HG03442 (cell line): ENCODE results near the gene SDC1.

Experiments used
- ATAC-seq: cut with Tn5 transposase; IDR thresholded peaks from one replicate; pipeline ENCODE4 v1.9.1; 2021; ENCODE audit warnings: mild to moderate bottlenecking, moderate library complexity; ENCODE audit not compliant: unreplicated experiment

Gene SDC1

DNA sequence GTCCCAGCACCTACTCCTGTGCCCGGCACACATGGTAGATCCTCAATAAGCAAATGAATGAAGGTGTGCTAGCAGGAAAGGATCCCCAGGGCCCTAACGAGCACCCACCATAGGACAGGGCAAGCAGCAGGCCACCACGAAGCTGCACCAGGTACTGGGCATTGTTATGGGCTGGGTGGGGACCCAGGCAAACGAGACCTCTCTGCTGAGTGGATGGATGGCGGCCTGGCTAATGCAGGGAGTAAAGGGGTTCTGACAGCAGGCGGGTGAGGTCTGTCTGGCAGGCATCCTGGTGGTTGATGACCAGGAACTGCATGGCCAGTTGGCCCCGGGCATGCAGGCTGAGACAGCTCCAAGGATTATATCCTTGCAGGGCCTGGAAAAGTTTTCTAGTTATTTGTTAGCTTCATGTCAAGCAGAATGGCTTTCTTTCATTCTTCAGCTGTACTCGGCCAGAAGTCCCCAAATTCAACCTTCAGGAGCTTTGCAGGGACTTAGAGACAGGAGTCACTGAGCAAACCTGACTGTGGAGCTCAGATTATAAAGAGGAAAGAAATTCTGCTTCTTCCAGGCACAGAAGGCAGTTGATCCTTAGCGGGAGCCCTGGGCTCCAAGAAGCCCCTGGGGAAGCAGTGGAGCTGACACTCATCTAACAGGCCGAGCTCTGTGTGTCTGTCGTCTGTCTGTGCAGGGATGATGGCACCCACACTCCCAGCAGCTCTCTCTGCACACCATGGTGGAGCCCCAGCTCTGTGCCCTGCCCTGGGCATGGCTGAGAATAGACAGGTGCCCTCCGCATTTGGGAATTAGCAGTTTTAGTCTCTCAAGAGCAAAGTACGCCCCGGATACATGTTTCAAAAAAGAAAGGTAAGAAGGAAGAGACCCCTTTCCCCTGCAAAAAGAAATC is 51.2 kb downstream of the SDC1 start:
- no peak for ATAC-seq

GRCh38 chr2:20173064-20173463 is 51.9 kb downstream of the SDC1 start:
- ATAC-seq, result no peak

GRCh38 chr2:20172273-20173055 is 52.5 kb downstream of the SDC1 start:
- ATAC-seq, result no peak

DNA sequence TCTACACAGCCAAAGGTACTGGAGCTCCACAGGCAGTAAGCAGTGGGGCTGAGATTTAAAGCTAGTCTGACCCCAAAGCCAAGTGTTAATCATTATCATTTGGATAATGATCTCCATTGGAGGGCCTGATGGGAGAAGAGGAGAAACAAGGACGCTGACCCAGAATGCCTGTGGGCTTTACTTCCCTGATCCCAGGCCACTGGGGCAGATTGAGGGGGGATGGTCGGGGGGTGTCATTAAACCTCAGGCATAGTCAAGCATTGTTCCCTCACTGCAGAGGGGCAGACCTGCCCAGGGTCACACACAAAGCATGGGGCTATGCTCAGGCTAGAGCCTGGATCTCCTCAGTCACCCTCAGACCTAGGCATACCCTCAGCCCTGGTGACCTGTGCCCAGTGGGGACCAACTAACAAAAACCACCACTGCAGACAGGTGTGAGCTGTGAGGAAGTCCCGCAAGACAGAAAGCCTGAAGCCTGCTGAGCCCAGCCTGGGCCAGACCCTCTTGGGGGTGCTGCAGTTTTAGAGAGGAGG is 53.4 kb downstream of the SDC1 start:
- ATAC-seq, result no peak

GRCh38 chr2:20170704-20171250 is 54.2 kb downstream of the SDC1 start:
- ATAC-seq, result no peak

GRCh38 chr2:20169796-20170703 is 54.9 kb downstream of the SDC1 start:
- ATAC-seq, result no peak

DNA sequence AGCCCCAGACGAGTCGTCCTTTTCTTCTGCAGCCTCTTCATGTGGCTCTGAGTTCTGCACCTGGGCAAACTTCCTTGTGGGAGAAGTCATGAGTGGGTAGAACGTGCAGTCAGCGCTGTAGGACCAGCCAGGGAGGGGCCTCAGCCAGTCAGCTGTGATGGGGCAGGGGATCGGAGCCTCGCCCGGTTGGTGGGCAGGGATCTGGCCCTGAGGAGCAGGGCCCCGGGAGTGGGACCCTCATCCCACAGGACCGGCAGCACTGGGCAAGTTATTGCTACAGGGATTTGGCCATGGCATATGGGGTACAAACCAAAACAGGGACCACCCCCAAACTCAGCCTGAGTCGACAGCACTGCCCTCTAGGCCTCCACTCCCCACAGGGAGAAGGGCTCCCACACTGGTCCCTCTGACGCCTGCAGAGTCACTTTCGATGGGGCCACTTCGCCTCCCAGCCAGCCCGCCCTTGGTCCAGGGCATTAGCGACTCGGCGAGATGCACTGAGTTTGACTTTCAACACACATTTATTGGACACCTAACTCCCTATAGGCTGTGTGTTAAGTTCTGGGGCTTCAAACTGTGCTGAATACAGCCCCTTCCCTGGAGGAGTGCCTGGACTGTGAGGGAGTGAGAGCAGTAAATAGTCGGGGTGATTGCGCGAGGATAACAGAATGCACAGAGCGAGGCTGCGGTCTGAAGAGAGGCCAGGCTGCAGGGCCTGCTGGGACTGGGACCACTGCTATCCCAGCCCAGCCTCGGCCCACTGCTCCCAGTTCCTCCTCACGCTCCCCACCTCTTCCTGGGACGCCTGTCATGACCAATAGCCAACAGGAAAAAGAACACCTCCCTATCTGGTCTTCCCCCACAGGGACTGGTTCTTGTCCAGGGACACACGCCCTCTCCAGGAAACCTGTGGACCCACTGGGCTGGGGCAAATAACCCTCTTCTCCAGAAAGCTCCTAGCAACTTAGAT is 55.9 kb downstream of the SDC1 start:
- no peak for ATAC-seq

- no peak for ATAC-seq
Measured at GRCh38 chr2:20168048-20168726, 56.7 kb downstream of the SDC1 start.

DNA sequence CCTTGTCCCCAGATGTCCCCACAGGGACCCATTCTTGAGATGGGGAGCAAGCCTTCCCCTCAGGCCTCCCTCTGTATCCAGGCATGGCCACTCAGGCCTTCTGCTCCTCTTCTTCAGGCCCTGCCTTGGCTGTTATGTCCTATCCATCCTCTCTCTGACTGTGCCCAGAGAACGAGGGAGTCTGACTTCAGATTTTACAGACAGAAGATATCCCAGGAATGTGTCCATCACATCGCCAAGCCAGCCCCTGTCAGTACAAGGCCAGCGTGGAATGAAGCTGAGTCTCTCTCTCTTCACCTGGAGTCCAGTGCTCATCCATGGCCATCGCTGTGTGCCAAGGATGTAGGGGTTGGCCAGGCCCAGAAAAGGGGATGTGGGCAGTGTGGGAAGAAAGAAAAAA is 57.6 kb downstream of the SDC1 start:
- ATAC-seq, result no peak

DNA sequence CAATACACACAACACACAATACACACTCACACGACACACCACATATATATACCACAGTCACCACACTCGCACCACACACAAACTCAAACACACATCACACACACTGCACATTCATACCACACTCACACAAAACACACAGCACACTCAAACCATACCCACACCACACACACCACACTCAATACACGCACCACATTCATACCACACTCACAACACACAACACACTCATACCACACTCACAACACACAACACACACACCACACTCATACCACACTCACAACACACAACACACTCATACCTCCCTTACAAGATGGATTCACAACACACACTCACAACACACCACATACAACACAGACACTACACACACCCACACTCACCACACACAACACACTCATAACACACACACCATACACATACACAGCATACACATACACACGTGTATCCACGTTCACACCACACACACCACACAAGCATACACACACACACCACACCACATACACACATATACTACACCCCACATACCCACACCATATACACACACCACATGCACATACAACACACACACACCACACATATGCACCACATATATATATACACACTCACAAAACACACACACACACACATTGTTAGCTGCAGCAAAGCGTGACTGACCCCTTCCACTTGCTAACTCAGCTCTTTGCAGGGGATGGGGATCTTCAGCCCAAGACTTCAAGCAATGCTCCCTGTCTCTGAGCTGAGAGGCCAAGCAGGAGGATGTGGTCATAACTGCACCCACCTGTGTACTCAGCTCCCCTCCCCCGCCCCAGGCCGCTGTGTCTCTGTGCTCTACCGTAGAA is 59.0 kb downstream of the SDC1 start:
- peak; percentile 50 for ATAC-seq

DNA sequence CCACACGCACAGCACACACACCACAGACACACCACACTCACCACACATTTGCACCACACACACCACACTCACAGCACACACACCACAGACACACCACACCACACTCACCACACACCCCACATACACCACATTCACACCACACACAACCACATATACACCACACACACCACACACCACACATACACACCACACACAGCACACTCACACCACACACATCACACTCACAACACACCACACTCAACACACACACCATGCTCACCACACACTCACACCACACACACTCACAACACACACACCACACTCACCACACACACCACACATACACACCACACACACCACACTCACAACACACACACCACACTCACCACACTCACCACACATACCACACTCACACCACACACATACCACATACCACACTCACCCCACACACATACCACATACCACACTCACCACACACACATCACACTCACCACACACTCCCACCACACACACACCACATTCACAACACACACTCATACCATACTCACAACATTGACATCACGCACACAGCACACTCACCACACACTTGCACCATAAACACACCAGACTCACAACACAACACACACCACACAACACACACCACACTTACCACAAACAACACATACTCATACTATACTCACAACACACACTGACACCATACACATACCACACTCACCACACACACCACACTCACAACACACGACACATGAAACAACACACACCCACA is 60.0 kb downstream of the SDC1 start:
- ATAC-seq, result no peak

DNA sequence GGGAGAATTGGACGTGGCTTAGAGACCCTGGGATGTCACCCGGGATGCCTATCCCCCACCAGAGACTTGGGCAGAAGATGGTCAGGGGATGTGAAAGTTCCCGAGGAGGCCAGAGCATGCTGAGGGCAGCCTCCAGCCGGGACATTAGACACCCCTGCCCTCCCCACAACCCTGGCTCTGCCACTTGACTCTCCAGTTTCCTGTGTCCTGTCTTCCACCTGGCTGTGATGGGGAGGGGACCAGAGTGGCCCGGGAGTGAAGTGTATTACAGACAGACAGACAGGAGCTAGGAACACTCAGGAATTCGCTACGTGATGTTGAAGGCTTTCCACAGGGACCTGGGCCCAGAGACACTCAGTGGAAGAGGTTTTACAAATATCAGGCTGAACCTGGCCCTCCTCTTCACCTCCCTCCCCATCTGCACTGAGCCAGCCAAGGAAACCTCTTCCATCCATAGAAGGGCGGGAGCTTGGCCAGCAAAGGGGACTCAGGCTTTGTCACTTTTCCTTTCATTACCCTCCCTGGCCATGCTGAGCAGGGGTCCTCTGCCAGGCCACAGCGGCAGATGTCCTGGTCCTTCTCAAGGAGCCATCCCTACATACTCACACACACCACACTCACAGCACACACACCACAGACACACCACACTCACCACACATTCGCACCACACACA is 60.7 kb downstream of the SDC1 start:
- ATAC-seq, result no peak

DNA sequence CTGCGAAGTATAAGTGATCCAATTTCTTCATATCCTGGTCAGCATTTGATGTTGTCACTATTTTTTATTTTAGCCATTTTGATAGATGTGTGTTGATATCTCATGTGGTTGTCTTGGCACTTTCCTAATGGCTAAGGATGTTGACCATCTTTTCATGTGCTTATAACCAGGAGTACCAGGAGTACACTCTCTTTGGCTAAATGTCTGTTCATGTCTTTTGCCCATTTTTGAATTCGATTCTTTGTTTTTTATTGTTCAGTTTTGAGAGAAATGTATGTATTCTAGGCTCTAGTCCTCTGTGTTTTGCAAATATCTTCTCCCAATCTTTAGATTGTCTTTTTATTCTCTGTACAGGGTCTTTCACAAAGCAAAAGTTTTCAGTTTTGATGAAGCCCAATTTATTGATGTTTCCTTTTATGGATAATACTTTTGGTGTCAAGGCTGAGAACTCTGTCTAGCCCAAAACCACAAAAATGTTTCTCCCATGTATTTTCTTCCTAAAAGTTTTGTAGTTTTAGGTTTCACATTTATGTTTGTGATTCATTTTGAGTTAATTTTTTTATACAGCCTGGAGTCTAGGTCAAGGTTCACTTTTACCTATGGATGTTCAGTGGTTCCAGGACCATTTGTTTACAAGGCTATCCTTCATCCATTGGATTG is 65.4 kb downstream of the SDC1 start:
- ATAC-seq, result no peak

DNA sequence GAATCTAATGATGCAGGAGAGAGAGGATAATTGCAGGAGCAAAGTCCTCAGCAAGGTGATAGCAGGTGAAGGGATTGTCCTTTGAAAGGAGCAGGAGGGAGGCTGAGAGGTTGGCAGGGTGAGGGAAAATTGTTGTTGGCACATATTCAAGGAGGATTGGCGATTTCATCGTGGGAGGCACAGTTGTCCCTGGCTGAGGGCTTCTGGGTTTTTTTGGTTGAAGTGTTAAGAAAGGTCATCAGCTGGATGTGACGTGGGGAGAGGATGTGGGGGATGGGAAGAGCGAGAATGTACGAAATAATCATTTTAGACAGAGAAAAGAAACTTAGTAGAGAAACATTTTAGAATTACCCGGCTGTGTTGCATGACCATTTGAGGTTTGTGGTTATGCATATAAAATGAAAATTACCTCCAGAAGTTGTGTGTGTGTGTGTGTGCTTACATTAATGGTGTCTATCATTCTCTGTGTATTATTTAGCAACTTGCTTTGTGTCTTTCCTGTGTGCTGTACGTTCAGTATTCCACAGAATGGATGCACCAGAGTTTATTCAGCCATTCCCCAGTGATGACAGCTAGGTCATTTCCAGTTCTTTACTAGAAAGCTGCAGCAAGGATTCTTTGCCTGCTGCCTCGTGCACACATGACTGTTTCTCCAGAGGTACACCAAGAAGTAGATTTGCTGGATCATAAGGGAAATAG is 67.6 kb downstream of the SDC1 start:
- ATAC-seq, result no peak

GRCh38 chr2:20156836-20157192 is 68.1 kb downstream of the SDC1 start:
- ATAC-seq, result no peak
